HEK293T (cell line): ENCODE results near the gene CDH13.

Experiments
- BHLHE40 ChIP-seq: fragments of 450-650 bp; IDR thresholded peaks from 2 replicates; pipeline ENCODE4 v1.6.1; 2016; ENCODE audit warnings: mild to moderate bottlenecking, moderate library complexity, borderline replicate concordance
- SUZ12 ChIP-seq: fragments of 450-650 bp; IDR thresholded peaks from 2 replicates; pipeline ENCODE4 v1.6.1; 2016; ENCODE audit warnings: mild to moderate bottlenecking

DNA sequence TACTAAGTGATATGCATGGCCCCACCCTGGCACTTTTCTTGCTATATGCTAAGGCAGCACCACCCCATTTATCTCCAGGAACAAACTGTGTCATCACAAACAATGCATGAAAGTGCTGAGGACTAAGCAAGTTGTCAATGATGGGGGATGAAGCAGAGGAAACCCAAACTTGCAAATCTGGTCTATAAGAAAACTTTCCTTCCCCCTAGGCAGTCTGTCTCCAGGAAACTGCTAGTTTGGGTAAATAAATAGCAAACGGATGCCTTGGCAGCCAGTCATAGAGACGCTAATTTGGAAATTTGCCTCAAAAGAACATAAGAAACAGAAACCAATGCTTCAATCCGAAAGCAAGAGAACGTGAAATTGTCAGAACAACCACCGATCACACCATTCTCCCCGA, 1175.4 kb downstream of the CDH13 start:
- TF ChIP-seq BHLHE40 (no peak), SUZ12 (no peak)
